GM23338 (cell line): ENCODE data around the gene KIAA1671. TPM values are rescaled to one million over a fixed set of nuclear protein-coding genes. Genes with fewer than 3 reads are reported as not detected.

Source experiments
- ATAC-seq: fragments of 200-7000 bp; cut with Tn5 transposase; 3 replicates; pipeline ENCODE4 v1.9.1; 2020
- DNase-seq: peaks from one replicate; pipeline ENCODE4 v3.0.0-alpha.2; 2015; ENCODE audit warnings: low spot score
- H2AFZ ChIP-seq: fragments of 200-600 bp; sonication (generic); 2 replicates; pipeline ENCODE4 v1.8.0; 2016; ENCODE audit warnings: antibody characterized with exemption, mild to moderate bottlenecking, moderate library complexity
- H3F3A ChIP-seq: fragments of 200-600 bp; sonication (generic); replicated peaks from 2 replicates; pipeline ENCODE4 v1.8.0; 2017; ENCODE audit warnings: antibody characterized with exemption, mixed run types, low read depth
- H3K27ac ChIP-seq: fragments of 200-600 bp; sonication (generic); 2 replicates; pipeline ENCODE4 v1.6.1; 2016; ENCODE audit warnings: low read depth
- H3K27me3 ChIP-seq: fragments of 200-600 bp; sonication (generic); 2 replicates; pipeline ENCODE4 v1.8.0; 2016; ENCODE audit warnings: mild to moderate bottlenecking, mixed run types, moderate library complexity; ENCODE audit not compliant: insufficient read depth
- H3K36me3 ChIP-seq: fragments of 200-600 bp; sonication (generic); 2 replicates; pipeline ENCODE4 v1.8.0; 2016; ENCODE audit warnings: mild to moderate bottlenecking; ENCODE audit not compliant: insufficient read depth
- H3K4me1 ChIP-seq: fragments of 200-600 bp; sonication (generic); 2 replicates; pipeline ENCODE4 v1.8.0; 2016; ENCODE audit warnings: mild to moderate bottlenecking, moderate library complexity; ENCODE audit not compliant: insufficient read depth
- H3K4me2 ChIP-seq: fragments of 200-600 bp; sonication (generic); 2 replicates; pipeline ENCODE4 v1.7.1; 2017; ENCODE audit warnings: mixed run types
- H3K4me3 ChIP-seq: fragments of 200-600 bp; sonication (generic); 2 replicates; pipeline ENCODE4 v1.6.1; 2016; ENCODE audit warnings: mixed run types
- H3K79me2 ChIP-seq: fragments of 200-600 bp; sonication (generic); replicated peaks from 2 replicates; pipeline ENCODE4 v1.8.0; 2017; ENCODE audit warnings: mild to moderate bottlenecking; ENCODE audit not compliant: insufficient read depth
- H3K9me2 ChIP-seq: fragments of 200-600 bp; sonication (generic); 2 replicates; pipeline ENCODE4 v1.8.0; 2017; ENCODE audit not compliant: insufficient read depth
- H4K20me1 ChIP-seq: fragments of 200-600 bp; sonication (generic); replicated peaks from 2 replicates; pipeline ENCODE4 v1.8.0; 2017; ENCODE audit warnings: mild to moderate bottlenecking; ENCODE audit not compliant: insufficient read depth
- H3K27ac Mint-ChIP-seq: 2 replicates; pipeline ENCODE4 v1.8.0; 2020; ENCODE audit warnings: inconsistent platforms, mild to moderate bottlenecking, moderate library complexity, mixed read lengths
- H3K27me3 Mint-ChIP-seq: 3 replicates; pipeline ENCODE4 v1.8.0; 2022; ENCODE audit warnings: low read depth, mild to moderate bottlenecking, moderate library complexity, mixed read lengths, inconsistent platforms; ENCODE audit not compliant: insufficient read depth, poor library complexity
- H3K36me3 Mint-ChIP-seq: 3 replicates; pipeline ENCODE4 v1.8.0; 2021; ENCODE audit warnings: low read depth, mild to moderate bottlenecking, inconsistent platforms, moderate library complexity, mixed read lengths
- H3K4me1 Mint-ChIP-seq: 3 replicates; pipeline ENCODE4 v1.8.0; 2020; ENCODE audit warnings: mild to moderate bottlenecking, inconsistent platforms, mixed read lengths
- H3K4me3 Mint-ChIP-seq: 3 replicates; pipeline ENCODE4 v1.8.0; 2021; ENCODE audit warnings: moderate library complexity, mild to moderate bottlenecking, inconsistent platforms, mixed read lengths
- H3K9me3 Mint-ChIP-seq: 3 replicates; pipeline ENCODE4 v1.8.0; 2020; ENCODE audit warnings: moderate library complexity, mild to moderate bottlenecking, inconsistent platforms, mixed read lengths
- CREB1 ChIP-seq: fragments of 250-450 bp; sonication (Bioruptor Pico); IDR thresholded peaks from 2 replicates; pipeline ENCODE4 v1.5.0; 2020; ENCODE audit warnings: low read depth, mild to moderate bottlenecking, moderate library complexity
- CTCF ChIP-seq, 2 experiments: fragments of 200-600 bp in 1 of 2; sonication (generic) in 1 of 2; conservative IDR thresholded peaks; 2 replicates each; pipeline versions ENCODE4 v1.5.1 to v1.6.1; 2016 to 2017; ENCODE audit warnings: antibody characterized with exemption in 2 of 2, low read depth in 2 of 2, mild to moderate bottlenecking in 2 of 2, moderate library complexity in 1 of 2
- ETS1 ChIP-seq: IDR thresholded peaks from 2 replicates; pipeline ENCODE4 v1.6.1; 2016; ENCODE audit warnings: antibody characterized with exemption
- EZH2 ChIP-seq: fragments of 200-600 bp; sonication (generic); IDR thresholded peaks from one replicate; pipeline ENCODE4 v1.8.0; 2017; ENCODE audit warnings: antibody characterized with exemption, mild to moderate bottlenecking, low read depth; ENCODE audit not compliant: unreplicated experiment
- EZH2phosphoT487 ChIP-seq: fragments of 200-600 bp; sonication (generic); IDR thresholded peaks from one replicate; pipeline ENCODE4 v1.8.1; 2018; ENCODE audit warnings: antibody characterized with exemption; ENCODE audit not compliant: unreplicated experiment
- JUNB ChIP-seq: IDR thresholded peaks from one replicate; pipeline ENCODE4 v1.6.1; 2016; ENCODE audit warnings: antibody characterized with exemption; ENCODE audit not compliant: unreplicated experiment
- NANOG ChIP-seq: IDR thresholded peaks from 2 replicates; pipeline ENCODE4 v1.6.1; 2016; ENCODE audit warnings: antibody characterized with exemption, borderline replicate concordance
- REST ChIP-seq: IDR thresholded peaks from one replicate; pipeline ENCODE4 v1.6.1; 2018; ENCODE audit warnings: antibody characterized with exemption; ENCODE audit not compliant: unreplicated experiment
- STAT1 ChIP-seq: IDR thresholded peaks from one replicate; pipeline ENCODE4 v1.6.1; 2016; ENCODE audit warnings: antibody characterized with exemption; ENCODE audit not compliant: unreplicated experiment
- ZNF114 ChIP-seq: fragments of 250-450 bp; sonication (Bioruptor Pico); IDR thresholded peaks from 2 replicates; pipeline ENCODE4 v1.5.0; 2020; ENCODE audit warnings: mild to moderate bottlenecking, moderate library complexity
- ZNF331 ChIP-seq: fragments of 250-450 bp; sonication (Bioruptor Pico); IDR thresholded peaks from 2 replicates; pipeline ENCODE4 v1.5.0; 2020; ENCODE audit warnings: low read depth, mild to moderate bottlenecking, moderate library complexity
- ZNF462 ChIP-seq: fragments of 250-450 bp; sonication (Bioruptor Pico); IDR thresholded peaks from 2 replicates; pipeline ENCODE4 v1.5.0; 2020; ENCODE audit warnings: mild to moderate bottlenecking, moderate library complexity
- polyA plus RNA-seq: library from polyadenylated mRNA; unstranded; fragments of >200 nt; fragmentation: Nextera tagmentation; extraction: Ambion mirVana; gene quantifications from 2 replicates; pipeline ENCODE4 v1.2.1, GENCODE V29; 2016
- total RNA-seq: library from RNA; depleted of rRNA; stranded (reverse); fragments of >200 nt; shearing (Covaris generic); gene quantifications from 2 replicates; pipeline ENCODE4 v1.2.3, GENCODE V29; 2014

The KIAA1671 gene
- total and polyA plus RNA-seq, 2 experiments from 2014 or later, result 6.1 to 27.2 TPM

GRCh38 chr22:25070956-25071355 is 118.4 kb downstream of the KIAA1671 start:
- H3K27ac Mint-ChIP-seq, result no peak overlapping the region
- no peak overlapping the region for H3K4me3 ChIP-seq
- no peak overlapping the region for H3K4me2 ChIP-seq
- H3F3A ChIP-seq, result no peaks in the 10 kb centered on the region
- H3K9me3 Mint-ChIP-seq, result no peaks in the 10 kb centered on the region; the same call in 2 of the 3 replicates
- DNase-seq, result no peak
- ATAC-seq, result no peak
- no peaks in the 10 kb centered on the region for H3K79me2 ChIP-seq
- no peaks in the 10 kb centered on the region for H3K36me3 ChIP-seq
- H3K27me3 ChIP-seq, result no peaks in the 10 kb centered on the region
- H3K27ac ChIP-seq, result no peak overlapping the region
- no peaks in the 10 kb centered on the region for H3K36me3 Mint-ChIP-seq
- no peak overlapping the region for H3K4me3 Mint-ChIP-seq
- H3K4me1 ChIP-seq, result no peaks in the 10 kb centered on the region
- H3K27me3 Mint-ChIP-seq, result peaks cover 3% of the 10 kb centered on the region
- H3K9me2 ChIP-seq, result no peaks in the 10 kb centered on the region
- H3K4me1 Mint-ChIP-seq, result peaks cover 4% of the 10 kb centered on the region; the same call in 2 of the 3 replicates
- TF ChIP-seq ZNF462 (no peak), ETS1 (no peak), CTCF (conservative IDR thresholded peaks at IDR 0.05; ENCODE audit: low read depth in 2 of 2) (no peak), ZNF331 (no peak), CREB1 (no peak), JUNB (no peak), NANOG (no peak), REST (no peak), STAT1 (no peak), EZH2 (no peak), EZH2phosphoT487 (no peak), ZNF114 (CRISPR knock-in tag) (no peak)
- H2AFZ ChIP-seq, result no peak overlapping the region
- no peaks in the 10 kb centered on the region for H4K20me1 ChIP-seq
